ENCODE measurements around the gene AGBL4. TPM values are rescaled to one million over a fixed set of nuclear protein-coding genes. Genes with fewer than 3 reads are reported as not detected.
"Not testable (repeated sequence)": the region's sequence is repeated elsewhere in the genome, so short reads cannot be mapped to it uniquely, and the experiment has no call there.

Gene AGBL4
- total and polyA plus RNA-seq, 8 donors = 0.32 to 1.3 (median 0.87) TPM

DNA sequence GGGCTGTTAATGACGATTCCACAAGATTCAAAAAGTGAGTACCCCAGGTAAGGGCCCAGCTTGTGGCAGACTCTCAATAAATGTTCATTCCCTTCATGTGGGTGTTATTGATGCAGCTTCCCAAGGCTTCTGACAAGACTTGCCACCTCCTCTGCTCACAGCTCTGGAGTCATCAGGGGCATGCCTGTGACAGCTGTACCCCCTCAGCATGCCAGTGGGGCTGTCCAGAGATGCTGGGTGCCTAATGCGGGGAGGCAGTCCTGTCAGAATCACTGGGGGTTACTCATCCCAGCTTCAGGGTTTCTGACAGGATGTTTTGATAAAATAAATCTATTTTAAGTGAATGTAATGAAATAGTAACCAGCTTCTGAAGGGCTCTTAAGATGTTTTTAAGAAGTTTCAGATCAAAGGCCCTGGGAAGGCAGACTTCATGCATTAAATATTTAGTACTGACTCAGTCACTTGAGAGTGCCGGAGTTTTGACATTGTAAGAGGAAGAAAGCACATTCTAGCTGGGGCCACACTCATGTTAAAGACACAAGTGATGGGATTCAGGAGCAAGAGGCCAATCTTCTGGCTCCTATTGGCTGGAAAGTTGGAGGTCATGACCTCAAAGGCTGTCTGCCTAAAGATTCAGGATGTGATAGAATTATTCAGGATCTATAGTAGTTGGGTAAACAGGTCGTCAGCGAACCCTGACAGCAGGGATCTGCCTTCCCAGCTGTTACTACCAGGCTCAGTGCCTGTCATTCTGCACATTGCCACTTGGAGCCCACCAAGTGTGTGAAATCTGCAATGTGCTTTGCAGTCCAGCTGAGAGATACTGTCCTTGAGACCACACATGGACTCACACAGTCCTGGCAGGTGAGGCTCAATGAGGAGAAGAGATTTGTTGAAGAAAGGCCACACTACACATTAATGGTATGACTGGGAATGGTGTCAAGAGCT lies 1007.5 kb downstream of the AGBL4 start:
- intact Hi-C loops (cut with DNase I) = no loop called here
- Histone ChIP-seq H3K9me3 (no peaks in the 10 kb centered on the region), H3K4me1 (no peaks in the 10 kb centered on the region), H3K36me3 (no peaks in the 10 kb centered on the region), H3K27ac (no peak overlapping the region), H3K4me3 (no peak overlapping the region), H3K27me3 (no peaks in the 10 kb centered on the region)
- TF ChIP-seq, protein P1, sequence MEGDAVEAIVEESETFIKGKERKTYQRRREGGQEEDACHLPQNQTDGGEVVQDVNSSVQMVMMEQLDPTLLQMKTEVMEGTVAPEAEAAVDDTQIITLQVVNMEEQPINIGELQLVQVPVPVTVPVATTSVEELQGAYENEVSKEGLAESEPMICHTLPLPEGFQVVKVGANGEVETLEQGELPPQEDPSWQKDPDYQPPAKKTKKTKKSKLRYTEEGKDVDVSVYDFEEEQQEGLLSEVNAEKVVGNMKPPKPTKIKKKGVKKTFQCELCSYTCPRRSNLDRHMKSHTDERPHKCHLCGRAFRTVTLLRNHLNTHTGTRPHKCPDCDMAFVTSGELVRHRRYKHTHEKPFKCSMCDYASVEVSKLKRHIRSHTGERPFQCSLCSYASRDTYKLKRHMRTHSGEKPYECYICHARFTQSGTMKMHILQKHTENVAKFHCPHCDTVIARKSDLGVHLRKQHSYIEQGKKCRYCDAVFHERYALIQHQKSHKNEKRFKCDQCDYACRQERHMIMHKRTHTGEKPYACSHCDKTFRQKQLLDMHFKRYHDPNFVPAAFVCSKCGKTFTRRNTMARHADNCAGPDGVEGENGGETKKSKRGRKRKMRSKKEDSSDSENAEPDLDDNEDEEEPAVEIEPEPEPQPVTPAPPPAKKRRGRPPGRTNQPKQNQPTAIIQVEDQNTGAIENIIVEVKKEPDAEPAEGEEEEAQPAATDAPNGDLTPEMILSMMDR (IDR thresholded peaks at IDR 0.05) = no peak
- DNase-seq (peak in 1 of 4 donors; percentile 8), ATAC-seq (peak; percentile 88)

DNA sequence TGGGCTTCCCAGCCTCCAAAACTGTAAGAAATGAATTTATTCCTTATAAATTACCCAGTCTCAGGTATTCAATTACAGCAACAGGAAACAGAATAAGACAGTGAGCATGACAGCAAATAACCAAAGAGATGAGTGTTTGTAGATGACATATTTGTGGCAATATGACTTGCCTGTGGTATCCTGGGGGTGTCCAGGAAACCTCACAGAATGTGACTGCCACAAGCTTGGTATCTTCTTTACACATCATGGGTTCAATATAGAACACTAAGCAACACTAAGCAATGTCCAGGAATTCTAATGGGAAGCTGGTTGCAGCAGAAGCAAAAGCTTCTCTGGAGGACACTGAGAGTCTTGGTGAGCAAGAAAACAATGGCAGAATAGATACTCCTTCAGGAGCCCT lies 1010.7 kb downstream of the AGBL4 start:
- DNase-seq (no peak), ATAC-seq (no peak)
- no peaks in the 10 kb centered on the region for H3K36me3 ChIP-seq
- TF ChIP-seq, protein P1 (IDR thresholded peaks at IDR 0.05) = no peak
- H3K9me3 ChIP-seq = no peaks in the 10 kb centered on the region
- intact Hi-C loops (cut with DNase I) = no loop called here
- no peaks in the 10 kb centered on the region for H3K4me1 ChIP-seq
- H3K4me3 ChIP-seq = no peak overlapping the region
- H3K27me3 ChIP-seq = no peaks in the 10 kb centered on the region
- H3K27ac ChIP-seq = no peak overlapping the region

DNA sequence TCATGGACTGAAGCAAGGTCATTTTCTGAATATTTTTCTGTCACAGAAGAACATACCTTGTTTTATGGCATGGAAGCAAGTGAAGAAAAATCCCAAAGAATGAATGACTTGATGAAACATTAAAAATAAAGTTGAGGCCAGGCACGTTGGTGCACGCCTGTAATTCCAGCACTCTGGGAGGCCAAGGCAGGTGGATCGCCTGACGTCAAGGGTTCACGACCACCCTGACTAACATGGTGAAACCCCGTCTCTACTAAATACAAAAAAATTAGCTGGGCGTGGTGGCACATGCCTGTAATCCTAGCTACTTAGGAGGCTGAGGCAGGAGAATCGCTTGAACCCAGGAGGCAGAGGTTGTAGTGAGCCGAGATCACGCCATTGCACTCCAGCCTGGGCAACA lies 1020.8 kb downstream of the AGBL4 start:
- H3K36me3 ChIP-seq; H3K27ac ChIP-seq; H3K4me3 ChIP-seq; DNase-seq; H3K9me3 ChIP-seq; intact Hi-C loops (cut with DNase I); ATAC-seq; H3K4me1 ChIP-seq; H3K27me3 ChIP-seq: not testable (repeated sequence)

- TF ChIP-seq, protein P1 (IDR thresholded peaks at IDR 0.05) = no peak
- Histone ChIP-seq H3K36me3 (no peaks in the 10 kb centered on the region), H3K9me3 (no peaks in the 10 kb centered on the region), H3K4me3 (no peak overlapping the region), H3K4me1 (no peaks in the 10 kb centered on the region), H3K27me3 (no peaks in the 10 kb centered on the region), H3K27ac (no peak overlapping the region)
- DNase-seq (no peak), ATAC-seq (no peak)
- intact Hi-C loops (cut with DNase I) = no loop called here
These were observed 1024.4 kb downstream of the AGBL4 start for GRCh38 chr1:48999321-48999720.

DNA sequence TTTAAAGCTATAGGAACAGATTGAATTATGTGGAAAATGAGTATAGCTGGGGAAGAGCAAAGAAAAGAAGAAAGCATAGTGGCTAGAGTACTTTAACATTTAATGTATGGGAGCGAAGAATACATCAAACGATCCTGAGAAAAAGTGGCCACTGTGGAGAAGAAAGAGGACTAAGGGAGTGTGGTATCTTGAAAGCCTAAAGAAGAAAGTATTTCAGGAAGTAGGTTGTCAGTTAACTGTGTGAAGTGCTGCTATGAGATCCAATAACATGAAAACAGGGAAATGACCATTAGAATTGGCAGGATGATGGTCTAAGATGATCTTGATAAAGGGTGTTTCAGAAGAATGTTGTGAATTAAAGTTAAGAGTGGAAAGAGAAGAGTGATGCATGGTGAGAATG lies 1027.4 kb downstream of the AGBL4 start:
- no peak for ATAC-seq
- TF ChIP-seq, protein P1 (IDR thresholded peaks at IDR 0.05) = no peak
- Histone ChIP-seq H3K9me3 (peaks cover 0 to 14% of the 10 kb centered on the region in 2 donors), H3K4me1 (no peaks in the 10 kb centered on the region), H3K4me3 (no peak overlapping the region), H3K27me3 (no peaks in the 10 kb centered on the region), H3K36me3 (no peaks in the 10 kb centered on the region), H3K27ac (no peak overlapping the region)
- no peak for DNase-seq
- intact Hi-C loops (cut with DNase I) = no loop called here
